HCT116 (cell line): ENCODE measurements around the gene TMEM252. TPM values are rescaled to one million over a fixed set of nuclear protein-coding genes. Genes with fewer than 3 reads are reported as not detected.
A peak's percentile ranks its signal among the peaks of the same experiment; 100 is the strongest.

Source experiments
- ATAC-seq: fragments of 200-7000 bp; cut with Tn5 transposase; 2 replicates; pipeline ENCODE4 v1.9.1; 2020; ENCODE audit warnings: mild to moderate bottlenecking, moderate library complexity
- BruUV-seq: library from RNA; stranded (reverse); fragments of 400-500 nt; replicated peaks from 2 replicates; lab custom pipeline; 2021; lab: Mats Ljungman, UMichigan
- CTCF ChIA-PET: fragments of 300-600 bp; sonication (Branson Sonifier 250); formaldehyde crosslinking; loops from one replicate; lab custom pipeline; 2021; ENCODE audit warnings: antibody characterized with exemption; lab: Charles Lee
- POLR2A ChIA-PET: fragments of 300-600, 350-600 bp; sonication (Branson Sonifier 250); formaldehyde crosslinking; loops from one replicate; lab custom pipeline; 2021; ENCODE audit warnings: antibody characterized with exemption; lab: Charles Lee
- RAD21 ChIA-PET, 2 experiments: fragments of 300-600 bp; sonication (Branson Sonifier 250); formaldehyde crosslinking; loops; one replicate each; lab custom pipeline; 2023; ENCODE audit warnings: low total read pairs in 2 of 2; ENCODE audit not compliant: uncharacterized antibody in 2 of 2, unreplicated experiment in 2 of 2, low non-redundant PET in 1 of 2; lab: Charles Lee
- DNase-seq: peaks from one replicate; pipeline ENCODE4 v3.0.0-alpha.2; 2010; ENCODE audit warnings: low read depth, low spot score
- H2AFZ ChIP-seq: fragments of 200-600 bp; shearing (Covaris generic), sonication (generic); 2 replicates; pipeline ENCODE4 v1.6.1; 2017; ENCODE audit warnings: low read depth, mixed run types, mixed read lengths, antibody characterized with exemption, low read length; ENCODE audit not compliant: poor library complexity, severe bottlenecking
- H3K27ac ChIP-seq: 2 replicates; pipeline ENCODE4 v1.5.1; 2012; ENCODE audit warnings: low read depth, low read length
- H3K27me3 ChIP-seq: fragments of 200-600 bp; sonication (generic); 2 replicates; pipeline ENCODE4 v1.6.1; 2016; ENCODE audit warnings: mixed run types, low read length, mixed read lengths; ENCODE audit not compliant: insufficient read depth
- H3K36me3 ChIP-seq, 2 experiments: fragments of 200-500 bp in 1 of 2; fragments of 200-600 bp in 1 of 2; sonication (Bioruptor generic) in 1 of 2; sonication (generic) in 1 of 2; 2 replicates each; pipeline versions ENCODE4 v1.5.1 to v1.6.1; 2014 to 2016; ENCODE audit warnings: low read length in 2 of 2, inconsistent platforms in 1 of 2, mixed read lengths in 1 of 2, mixed run types in 1 of 2; ENCODE audit not compliant: insufficient read depth in 2 of 2, control insufficient read depth in 1 of 2
- H3K4me1 ChIP-seq, 2 experiments: fragments of 200-600 bp in 1 of 2; sonication (generic) in 1 of 2; 2 replicates each; pipeline versions ENCODE4 v1.5.1 to v1.6.1; 2012 to 2017; ENCODE audit warnings: low read length in 2 of 2, inconsistent platforms in 1 of 2, mild to moderate bottlenecking in 1 of 2, mixed read lengths in 1 of 2, mixed run types in 1 of 2, moderate library complexity in 1 of 2; ENCODE audit not compliant: insufficient read depth in 2 of 2, control insufficient read depth in 1 of 2
- H3K4me2 ChIP-seq: fragments of 200-600 bp; sonication (generic); 2 replicates; pipeline ENCODE4 v1.6.1; 2017; ENCODE audit warnings: mixed run types, low read length, mixed read lengths
- H3K4me3 ChIP-seq, 2 experiments: fragments of 200-600 bp in 1 of 2; sonication (generic) in 1 of 2; replicated peaks in 1 of 2; 2 replicates each; pipeline ENCODE4 v1.5.1; 2011 to 2016; ENCODE audit warnings: low read length in 2 of 2, control low read depth in 1 of 2, low read depth in 1 of 2, mild to moderate bottlenecking in 1 of 2, mixed read lengths in 1 of 2, mixed run types in 1 of 2
- H3K79me2 ChIP-seq: fragments of 200-600 bp; sonication (generic); 2 replicates; pipeline ENCODE4 v1.6.1; 2017; ENCODE audit warnings: mild to moderate bottlenecking, mixed run types, low read length, moderate library complexity, mixed read lengths; ENCODE audit not compliant: insufficient read depth
- H3K9ac ChIP-seq: fragments of 200-600 bp; sonication (generic); 2 replicates; pipeline ENCODE4 v1.6.1; 2016; ENCODE audit warnings: low read length, mixed read lengths
- H3K9me2 ChIP-seq: fragments of 200-600 bp; sonication (generic), shearing (Covaris generic); 2 replicates; pipeline ENCODE4 v1.6.1; 2017; ENCODE audit warnings: mixed run types, mild to moderate bottlenecking, moderate library complexity; ENCODE audit not compliant: insufficient read depth
- H3K9me3 ChIP-seq, 2 experiments: fragments of 200-500 bp in 1 of 2; fragments of 200-600 bp in 1 of 2; sonication (Bioruptor generic) in 1 of 2; sonication (generic) in 1 of 2; 2 replicates each; pipeline ENCODE4 v1.6.1; 2014 to 2017; ENCODE audit warnings: low read length in 2 of 2, mixed read lengths in 2 of 2, inconsistent platforms in 1 of 2, low read depth in 1 of 2, mild to moderate bottlenecking in 1 of 2, mixed run types in 1 of 2, moderate library complexity in 1 of 2; ENCODE audit not compliant: control insufficient read depth in 1 of 2, insufficient read depth in 1 of 2
- H4K20me1 ChIP-seq: fragments of 200-600 bp; sonication (generic), shearing (Covaris generic); 2 replicates; pipeline ENCODE4 v1.6.1; 2017; ENCODE audit warnings: mixed run types, mild to moderate bottlenecking, moderate library complexity; ENCODE audit not compliant: insufficient read depth
- ATF3 ChIP-seq: IDR thresholded peaks from 2 replicates; pipeline ENCODE4 v1.6.1; 2012
- CBX3 ChIP-seq: IDR thresholded peaks from 2 replicates; pipeline ENCODE4 v1.6.1; 2012; ENCODE audit warnings: low read depth
- CTCF ChIP-seq, 3 experiments: fragments of 200-600 bp in 1 of 3; sonication (generic) in 1 of 3; IDR thresholded peaks in 2 of 3; conservative IDR thresholded peaks in 1 of 3; 2 replicates each; pipeline ENCODE4 v1.5.1; 2012 to 2017; ENCODE audit warnings: low read depth in 2 of 3, low read length in 2 of 3, antibody characterized with exemption in 1 of 3, borderline replicate concordance in 1 of 3, control low read depth in 1 of 3, mild to moderate bottlenecking in 1 of 3, mixed read lengths in 1 of 3, mixed run types in 1 of 3, moderate library complexity in 1 of 3; ENCODE audit not compliant: insufficient read depth in 1 of 3
- EGR1 ChIP-seq: IDR thresholded peaks from 2 replicates; pipeline ENCODE4 v1.6.1; 2012; ENCODE audit warnings: low read depth
- EZH2phosphoT487 ChIP-seq: fragments of 200-600 bp; IDR thresholded peaks from 2 replicates; pipeline ENCODE4 v1.6.1; 2018; ENCODE audit warnings: antibody characterized with exemption, borderline replicate concordance
- MAX ChIP-seq: IDR thresholded peaks from 2 replicates; pipeline ENCODE4 v1.6.1; 2012
- POLR2A ChIP-seq: IDR thresholded peaks from 2 replicates; pipeline ENCODE4 v1.7.0; 2011; ENCODE audit warnings: borderline replicate concordance; ENCODE audit not compliant: insufficient read depth, insufficient read length; ENCODE audit errors: extremely low read depth
- POLR2AphosphoS5 ChIP-seq: IDR thresholded peaks from 2 replicates; pipeline ENCODE4 v1.6.1; 2011; ENCODE audit warnings: mild to moderate bottlenecking, low read depth, low read length, moderate library complexity
- RAD21 ChIP-seq: IDR thresholded peaks from 2 replicates; pipeline ENCODE4 v1.6.1; 2012; ENCODE audit warnings: low read depth, mild to moderate bottlenecking
- REST ChIP-seq: IDR thresholded peaks from 2 replicates; pipeline ENCODE4 v1.6.1; 2012; ENCODE audit warnings: low read depth
- SIN3A ChIP-seq: IDR thresholded peaks from 2 replicates; pipeline ENCODE4 v1.6.1; 2012; ENCODE audit warnings: low read depth
- SRF ChIP-seq: IDR thresholded peaks from 2 replicates; pipeline ENCODE4 v1.6.1; 2012; ENCODE audit warnings: low read depth
- YY1 ChIP-seq: IDR thresholded peaks from 2 replicates; pipeline ENCODE4 v1.6.1; 2011; ENCODE audit warnings: low read length, low read depth, moderate library complexity, mild to moderate bottlenecking; ENCODE audit not compliant: insufficient replicate concordance; ENCODE audit errors: extremely low read depth
- intact Hi-C: fragments of 100-400 bp; cut with micrococcal nuclease; formaldehyde crosslinking; loops from 2 replicates; pipeline ENCODE4 v1.10.0; 2022
- total RNA-seq: library from RNA; stranded (reverse); gene quantifications from one replicate; pipeline ENCODE4 v1.2.1, GENCODE V29; 2021; ENCODE audit not compliant: unreplicated experiment

TMEM252 gene
- total RNA-seq, 1 experiment from 2014 or later: not detected

GRCh38 chr9:68560071-68560844 is 19.6 kb upstream of the TMEM252 start:
- Histone ChIP-seq H3K27me3 (peaks cover 18% of the 10 kb centered on the region), H4K20me1 (no peaks in the 10 kb centered on the region), H3K36me3 (no peaks in the 10 kb centered on the region), H3K79me2 (no peaks in the 10 kb centered on the region), H3K9ac (no peak overlapping the region), H2AFZ (no peak overlapping the region), H3K4me2 (no peak overlapping the region), H3K9me2 (no peaks in the 10 kb centered on the region), H3K4me1 (no peaks in the 10 kb centered on the region), H3K27ac (no peak overlapping the region), H3K4me3 (no peak overlapping the region), H3K9me3 (no peaks in the 10 kb centered on the region)
- ATAC-seq: peak; percentile 74
- intact Hi-C loops: loop anchor here (10.0 kb wide), 1 partner anchor 215 kb away; no protein-coding TSS in a partner anchor
- ChIA-PET RAD21 (no interaction called here), CTCF (interaction anchor here (0.9 to 1.9 kb wide), 3 partner anchors 8 to 10 kb away, joined by 3 to 10 read pairs (median 3); no protein-coding TSS in a partner anchor), POLR2A (no interaction called here)
- peak; percentile 19 for DNase-seq
- no TSS peak for BruUV-seq
- TF ChIP-seq ATF3 (no peak), CTCF (IDR thresholded peaks at IDR 0.05 in 2 of 3, conservative IDR thresholded peaks at IDR 0.05 in 1 of 3; ENCODE audit: borderline replicate concordance in 1 of 3, insufficient read depth in 1 of 3, low read depth in 2 of 3, low read length in 2 of 3) (peak; percentile 13 to 69 (median 47); a peak in 5 of 6 replicates), CBX3 (no peak)

- Histone ChIP-seq H4K20me1 (no peaks in the 10 kb centered on the region), H2AFZ (no peak overlapping the region), H3K9me2 (no peaks in the 10 kb centered on the region), H3K4me1 (no peaks in the 10 kb centered on the region), H3K9ac (no peak overlapping the region), H3K79me2 (no peaks in the 10 kb centered on the region), H3K36me3 (no peaks in the 10 kb centered on the region), H3K27me3 (peaks cover 14% of the 10 kb centered on the region; the same call in 1 of the 2 replicates), H3K4me2 (no peak overlapping the region), H3K27ac (no peak overlapping the region), H3K9me3 (no peaks in the 10 kb centered on the region), H3K4me3 (no peak overlapping the region)
- RAD21 ChIA-PET: no interaction called here
- DNase-seq: no peak
- intact Hi-C loops: no loop called here
- no peak for ATAC-seq
- no TSS peak for BruUV-seq
- CTCF ChIA-PET: interaction anchor here (1.9 kb wide), 1 partner anchor 9 kb away, joined by 10 read pairs; no protein-coding TSS in a partner anchor
- POLR2A ChIA-PET: no interaction called here
- TF ChIP-seq YY1 (no peak), EZH2phosphoT487 (no peak), REST (no peak), MAX (no peak), POLR2AphosphoS5 (no peak), RAD21 (no peak), POLR2A (no peak), EGR1 (no peak), SIN3A (no peak), ATF3 (no peak), SRF (no peak)
Observed at GRCh38 chr9:68558545-68558944, 17.9 kb upstream of the TMEM252 start.
